GM21447 (cell line): Measurements from ENCODE around the gene FAF1.
"Not testable (repeated sequence)": the region's sequence is repeated elsewhere in the genome, so short reads cannot be mapped to it uniquely, and the experiment has no call there.

Source experiments
- ATAC-seq: cut with Tn5 transposase; IDR thresholded peaks from one replicate; pipeline ENCODE4 v1.9.1; 2021; ENCODE audit not compliant: unreplicated experiment

FAF1 gene

GRCh38 chr1:50959913-50960844, at the start of gene FAF1:
TSS of gene FAF1 (minus strand) at chr1:50960267. CDS start at chr1:50959811, 456 bp downstream.
- ATAC-seq, result peak; percentile 83

GRCh38 chr1:51009381-51009780, 49.3 kb upstream of the FAF1 start:
- no peak for ATAC-seq

DNA sequence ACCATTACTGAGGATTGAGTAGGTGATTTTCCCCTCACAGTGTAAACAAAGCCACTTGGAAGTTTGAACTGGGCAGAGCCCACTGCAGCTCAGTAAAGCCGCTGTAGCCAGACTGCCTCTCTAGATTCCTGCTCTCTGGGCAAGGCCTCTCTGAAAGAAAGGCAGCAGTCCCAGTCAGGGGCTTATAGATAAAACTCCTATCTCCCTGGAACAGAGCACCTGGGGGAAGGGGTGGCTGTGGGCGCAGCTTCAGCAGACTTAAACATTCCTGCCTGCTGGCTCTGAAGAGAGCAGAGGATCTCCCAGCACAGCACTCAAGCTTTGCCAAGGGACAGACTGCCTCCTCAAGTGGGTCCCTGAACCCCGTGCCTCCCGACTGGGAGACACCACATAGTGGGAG, 45.5 kb upstream of the FAF1 start:
- ATAC-seq, result not testable (repeated sequence)

DNA sequence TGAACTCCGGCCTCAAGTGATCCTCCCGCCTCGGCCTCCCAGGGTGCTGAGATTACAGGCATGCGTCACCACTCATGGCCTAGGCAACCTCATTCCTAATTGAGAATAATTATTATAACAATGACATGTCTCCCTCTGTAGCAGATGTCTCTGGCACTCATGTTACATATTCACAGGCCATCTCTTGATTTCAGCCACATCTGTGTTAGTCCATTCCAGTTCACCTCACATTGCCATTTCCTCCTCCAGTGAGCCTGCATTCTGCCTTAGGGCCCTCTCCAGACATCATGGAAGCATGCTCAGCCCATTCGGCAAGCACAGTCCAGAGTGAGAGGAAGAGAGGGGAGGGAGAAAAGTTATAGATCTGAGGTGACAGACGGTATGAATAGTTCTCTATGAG, 42.4 kb upstream of the FAF1 start:
- no peak for ATAC-seq

GRCh38 chr1:51000651-51001050, 40.6 kb upstream of the FAF1 start:
- ATAC-seq, result peak; percentile 32

DNA sequence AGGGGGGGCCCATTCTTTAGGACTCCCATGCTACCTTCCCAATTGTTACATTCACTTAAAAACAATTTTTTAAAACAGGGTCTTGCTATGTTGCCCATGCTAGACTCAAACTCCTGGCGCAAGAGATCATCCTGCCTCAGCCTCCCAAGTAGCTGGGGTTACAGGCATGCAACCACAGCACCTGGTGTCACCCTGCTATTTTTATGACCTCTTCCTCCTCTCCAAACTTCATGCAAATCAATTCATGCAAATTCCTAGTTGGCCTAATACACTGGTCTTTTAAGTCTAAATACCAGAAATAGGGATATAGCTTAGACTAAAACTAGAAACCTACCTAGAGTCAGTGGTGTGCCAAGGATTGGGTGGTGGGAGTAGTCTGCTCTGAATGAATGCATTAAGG, 40.1 kb upstream of the FAF1 start:
- peak; percentile 84 for ATAC-seq

DNA sequence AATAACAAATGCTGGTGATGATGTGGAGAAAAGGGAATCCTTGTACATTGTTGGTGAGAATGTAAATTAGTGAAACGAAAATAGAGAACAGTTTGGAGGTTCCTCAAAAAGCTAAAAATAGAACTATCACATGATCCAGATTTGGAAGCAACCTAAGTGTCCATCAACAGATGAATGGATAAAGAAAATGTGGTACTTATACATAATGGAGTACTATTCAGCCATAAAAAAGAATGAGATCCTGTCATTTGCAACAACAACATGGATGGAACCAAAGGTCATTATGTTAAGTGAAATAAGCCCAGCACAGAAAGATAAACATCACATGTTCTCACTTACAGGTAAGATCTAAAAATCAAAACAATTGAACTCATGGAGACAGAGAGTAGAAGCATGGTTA, 39.3 kb upstream of the FAF1 start:
- not testable (repeated sequence) for ATAC-seq

DNA sequence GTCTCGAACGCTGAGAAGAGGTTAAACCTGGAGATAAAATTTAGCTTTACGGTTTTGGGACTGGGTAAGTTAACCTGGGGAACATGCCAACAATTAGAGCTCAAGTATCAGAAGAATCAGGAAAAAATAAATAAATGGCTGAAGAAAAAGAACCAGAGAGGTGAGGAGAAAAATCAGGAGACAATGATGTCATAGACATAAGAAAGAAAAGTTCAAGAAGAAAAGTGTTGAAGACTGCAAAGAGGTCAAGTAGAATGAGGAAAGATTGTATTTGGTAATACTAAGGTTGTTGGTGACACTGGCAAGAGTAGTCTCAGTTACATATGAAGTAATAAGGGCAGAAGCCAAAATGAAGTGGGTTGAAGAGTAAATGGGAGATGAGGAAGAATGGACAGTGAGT, 36.0 kb upstream of the FAF1 start:
- no peak for ATAC-seq

DNA sequence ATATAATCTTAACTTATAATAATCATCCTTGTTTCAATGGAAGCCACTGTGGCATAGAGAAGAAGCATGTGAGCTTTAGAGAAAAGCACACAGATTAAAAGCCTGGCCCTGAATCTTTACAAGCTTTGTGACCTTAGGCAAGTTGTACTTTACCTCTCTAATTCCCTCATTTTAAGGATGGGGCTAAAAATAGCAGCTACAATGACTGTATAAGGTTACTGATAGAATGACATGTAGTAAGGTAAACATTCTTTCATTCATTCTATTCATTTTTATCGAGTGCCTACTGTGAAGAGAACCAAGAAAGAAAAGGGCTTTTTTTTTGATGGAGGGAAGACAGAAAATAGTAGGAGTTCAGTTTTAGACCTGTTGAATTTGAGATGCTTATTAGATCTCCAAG, 35.6 kb upstream of the FAF1 start:
- ATAC-seq, result no peak

DNA sequence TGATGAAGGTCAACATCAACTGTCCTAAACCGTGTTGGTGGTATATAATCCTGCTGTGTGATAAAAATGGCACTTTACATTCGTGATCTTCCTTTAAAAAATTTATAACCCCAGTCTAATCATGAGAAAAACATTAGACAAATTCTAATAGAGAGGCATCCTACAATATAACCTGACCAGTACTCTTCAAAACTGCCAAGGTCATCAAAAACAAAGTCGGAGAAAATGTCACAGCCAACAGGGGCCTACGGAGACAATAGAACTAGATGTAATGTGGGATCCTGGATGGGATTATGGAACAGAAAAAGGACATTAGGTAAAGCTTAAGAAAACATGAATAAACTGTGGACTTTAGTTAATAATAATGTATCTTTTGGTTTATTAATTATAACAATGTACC, 34.9 kb upstream of the FAF1 start:
- no peak for ATAC-seq

GRCh38 chr1:50993645-50994044, 33.6 kb upstream of the FAF1 start:
- no peak for ATAC-seq

GRCh38 chr1:50992532-50993318, 32.7 kb upstream of the FAF1 start:
- ATAC-seq, result no peak

DNA sequence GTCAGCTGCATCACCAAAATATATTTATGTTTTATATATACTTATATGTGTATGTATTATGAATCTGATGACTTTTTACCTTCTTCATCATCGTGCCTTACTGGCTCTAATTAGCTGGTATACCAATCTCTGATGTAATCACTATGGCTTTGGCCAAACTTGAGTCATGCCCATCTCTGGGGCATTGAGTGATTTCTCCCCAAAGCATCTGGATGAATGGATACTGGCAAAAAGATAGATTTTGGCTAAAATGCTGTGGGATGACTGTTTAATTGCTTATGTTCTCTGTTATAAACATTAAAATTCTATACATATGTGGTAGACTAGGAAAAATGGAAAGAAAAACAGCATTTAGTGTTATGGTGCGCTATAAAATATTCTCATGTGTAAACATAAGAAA, 29.6 kb upstream of the FAF1 start:
- no peak for ATAC-seq

DNA sequence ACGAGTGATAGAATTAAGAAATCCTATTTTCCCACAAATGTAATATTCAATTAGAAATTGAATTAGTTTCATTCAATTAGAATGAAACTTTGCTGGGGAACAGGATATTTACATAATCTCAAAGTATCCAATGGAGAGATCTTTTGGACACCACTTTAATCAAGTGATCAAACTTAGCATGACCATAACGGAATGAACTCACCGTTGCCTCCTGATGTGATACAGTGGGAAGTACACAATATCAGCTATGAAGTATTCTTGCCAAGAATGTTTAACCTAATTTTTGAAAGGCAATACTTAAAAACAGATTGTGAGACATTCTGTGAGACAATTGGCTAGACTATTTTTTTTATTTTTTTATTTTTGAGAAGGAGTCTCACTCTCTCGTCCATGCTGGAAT, 26.6 kb upstream of the FAF1 start:
- no peak for ATAC-seq

DNA sequence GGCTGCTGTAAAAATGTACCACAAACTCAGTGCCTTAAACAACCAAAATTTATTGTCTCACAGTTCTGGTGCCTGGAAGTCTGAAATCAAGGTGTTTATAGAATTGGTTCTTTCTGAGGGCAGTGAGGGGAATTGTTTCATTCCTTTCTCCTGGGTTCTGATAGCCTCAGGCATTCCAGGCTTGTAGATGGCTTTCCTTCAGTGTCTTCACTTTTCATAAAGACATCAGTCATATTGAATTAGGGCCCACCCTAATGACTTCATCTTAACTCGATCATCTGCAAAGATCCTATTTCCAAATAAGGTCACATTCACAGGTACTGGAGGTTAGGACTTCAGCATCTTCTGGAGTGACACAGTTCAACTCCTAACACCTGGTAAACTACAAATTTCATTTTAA, 25.0 kb upstream of the FAF1 start:
- no peak for ATAC-seq

DNA sequence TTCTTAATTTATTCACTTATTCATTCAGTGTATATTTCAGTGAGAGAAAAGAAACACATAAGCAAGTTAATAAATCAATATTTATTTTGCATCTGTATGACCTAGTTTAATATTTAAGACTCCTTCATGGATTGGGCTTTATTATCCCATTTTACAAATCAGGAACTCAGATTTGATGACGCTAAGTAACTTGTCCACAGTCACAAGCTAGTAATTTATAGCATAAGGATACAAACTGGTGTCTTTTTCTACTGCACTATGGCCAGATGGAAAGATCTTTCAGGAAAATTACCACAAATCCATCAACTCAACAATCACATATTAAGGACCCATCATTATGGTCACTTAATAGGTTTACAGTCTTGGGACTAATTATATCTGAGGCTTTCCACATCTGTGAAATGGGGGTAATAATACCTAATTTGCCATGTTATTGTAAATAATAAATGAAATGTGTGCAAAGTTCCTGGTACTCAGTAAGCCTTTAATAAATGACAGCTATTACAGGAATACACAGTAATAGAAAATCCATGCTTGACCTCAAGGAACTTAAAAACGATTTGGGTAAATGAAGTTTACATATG, 23.2 kb upstream of the FAF1 start:
- ATAC-seq, result no peak

DNA sequence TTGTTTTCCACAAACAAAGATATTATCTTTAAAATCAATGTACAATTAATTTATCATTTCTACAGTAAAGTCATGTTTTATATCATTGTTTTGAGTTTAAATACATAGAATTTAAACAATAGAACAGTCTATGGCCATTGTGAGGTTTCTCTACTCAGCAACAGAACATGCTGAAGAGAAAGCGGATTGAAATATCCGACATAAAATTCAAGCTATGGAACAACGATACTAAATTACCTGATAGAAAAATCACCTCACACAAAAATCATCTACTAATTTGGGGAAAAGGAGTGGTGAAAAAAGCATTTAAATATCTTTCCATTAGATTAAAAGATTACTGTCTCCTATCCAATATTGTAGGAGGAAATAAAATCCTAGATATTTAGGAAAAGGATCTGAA, 22.5 kb upstream of the FAF1 start:
- ATAC-seq, result no peak

- ATAC-seq, result no peak
Observed at GRCh38 chr1:50981741-50982140, 21.7 kb upstream of the FAF1 start.

DNA sequence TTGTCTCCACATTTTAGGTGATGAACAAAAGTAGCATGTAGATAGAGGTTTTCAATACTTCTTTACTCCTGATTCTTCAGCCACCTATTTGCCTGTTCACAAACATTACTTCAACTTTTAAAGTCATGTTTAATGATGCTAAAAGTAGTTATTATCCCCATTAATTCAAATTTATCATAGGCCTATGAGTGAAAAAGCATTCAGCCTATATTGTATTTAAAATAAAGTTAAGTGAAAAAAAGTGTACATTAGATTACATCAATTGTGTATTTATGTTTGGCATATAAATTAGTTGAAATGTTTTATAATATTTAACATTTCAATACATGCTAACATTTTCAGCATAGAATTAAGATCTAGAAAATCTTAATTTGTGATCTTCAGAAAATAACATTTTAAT, 20.4 kb upstream of the FAF1 start:
- ATAC-seq, result no peak

- no peak for ATAC-seq
Observed at GRCh38 chr1:50979937-50980336, 19.9 kb upstream of the FAF1 start.

GRCh38 chr1:50978852-50979781, 19.1 kb upstream of the FAF1 start:
- ATAC-seq, result no peak
